ENCODE data around the gene PIK3R5.

PIK3R5 gene

GRCh38 chr17:8935191-8935590 is 30.3 kb downstream of the PIK3R5 start:
- TF ChIP-seq, protein P1, sequence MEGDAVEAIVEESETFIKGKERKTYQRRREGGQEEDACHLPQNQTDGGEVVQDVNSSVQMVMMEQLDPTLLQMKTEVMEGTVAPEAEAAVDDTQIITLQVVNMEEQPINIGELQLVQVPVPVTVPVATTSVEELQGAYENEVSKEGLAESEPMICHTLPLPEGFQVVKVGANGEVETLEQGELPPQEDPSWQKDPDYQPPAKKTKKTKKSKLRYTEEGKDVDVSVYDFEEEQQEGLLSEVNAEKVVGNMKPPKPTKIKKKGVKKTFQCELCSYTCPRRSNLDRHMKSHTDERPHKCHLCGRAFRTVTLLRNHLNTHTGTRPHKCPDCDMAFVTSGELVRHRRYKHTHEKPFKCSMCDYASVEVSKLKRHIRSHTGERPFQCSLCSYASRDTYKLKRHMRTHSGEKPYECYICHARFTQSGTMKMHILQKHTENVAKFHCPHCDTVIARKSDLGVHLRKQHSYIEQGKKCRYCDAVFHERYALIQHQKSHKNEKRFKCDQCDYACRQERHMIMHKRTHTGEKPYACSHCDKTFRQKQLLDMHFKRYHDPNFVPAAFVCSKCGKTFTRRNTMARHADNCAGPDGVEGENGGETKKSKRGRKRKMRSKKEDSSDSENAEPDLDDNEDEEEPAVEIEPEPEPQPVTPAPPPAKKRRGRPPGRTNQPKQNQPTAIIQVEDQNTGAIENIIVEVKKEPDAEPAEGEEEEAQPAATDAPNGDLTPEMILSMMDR (IDR thresholded peaks at IDR 0.05; ENCODE audit: insufficient read depth, low read length, poor library complexity, severe bottlenecking), result no peak
- no peak for TF ChIP-seq EZH2phosphoT487 (conservative IDR thresholded peaks at IDR 0.05; ENCODE audit: low read length)
- no peak overlapping the region for H3K4me2 ChIP-seq (ENCODE audit: low read depth, low read length, poor library complexity, severe bottlenecking)

DNA sequence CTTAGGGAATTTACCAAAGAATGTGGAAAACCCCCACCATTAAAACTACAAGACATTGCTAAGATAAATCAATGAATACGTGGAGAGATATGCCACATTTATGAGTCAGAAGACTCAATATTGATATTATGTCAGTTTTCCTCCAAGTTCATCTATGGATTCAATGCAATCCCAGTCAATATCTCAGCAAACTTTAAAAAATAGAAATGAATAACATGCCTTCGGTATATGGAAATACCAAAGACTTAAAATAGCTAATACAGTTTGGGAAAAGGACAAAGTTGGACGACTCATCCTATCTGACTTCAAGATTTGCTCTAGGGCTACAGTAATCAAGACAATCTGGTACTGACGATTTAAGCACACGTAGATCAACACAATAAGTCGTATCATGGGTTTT is 31.2 kb downstream of the PIK3R5 start:
- TF ChIP-seq, protein P1 (IDR thresholded peaks at IDR 0.05; ENCODE audit: insufficient read depth, low read length, poor library complexity, severe bottlenecking), result no peak
- no peak for TF ChIP-seq EZH2phosphoT487 (conservative IDR thresholded peaks at IDR 0.05; ENCODE audit: low read length)

More at GRCh38 chr17:8935191-8935590, 30.3 kb downstream of the PIK3R5 start:
- H3K9me3 ChIP-seq (ENCODE audit: insufficient read depth, low read length), result no peaks in the 10 kb centered on the region
- no peaks in the 10 kb centered on the region for H3K79me2 ChIP-seq (ENCODE audit: insufficient read depth, low read length)
- no peaks in the 10 kb centered on the region for H4K20me1 ChIP-seq (ENCODE audit: low read depth, low read length)
- no peaks in the 10 kb centered on the region for H3F3A ChIP-seq (ENCODE audit: insufficient read depth)
- no peak overlapping the region for H3K9ac ChIP-seq (ENCODE audit: low read length)
- no peaks in the 10 kb centered on the region for H3K36me3 ChIP-seq (ENCODE audit: low read length)
- H3K4me3 ChIP-seq (ENCODE audit: insufficient read depth, low read length, poor library complexity, severe bottlenecking), result no peak overlapping the region
- H3K27ac ChIP-seq (ENCODE audit: low read depth, low read length), result no peak overlapping the region
- H3K27me3 ChIP-seq (ENCODE audit: low read length), result no peaks in the 10 kb centered on the region
- no peak overlapping the region for H2AFZ ChIP-seq (ENCODE audit: low read depth, low read length, severe bottlenecking)
- no peaks in the 10 kb centered on the region for H3K9me2 ChIP-seq (replicated peaks; ENCODE audit: insufficient read depth, low read length)

GRCh38 chr17:8930649-8931048 is 34.9 kb downstream of the PIK3R5 start:
- Histone ChIP-seq H3F3A (ENCODE audit: insufficient read depth) (no peaks in the 10 kb centered on the region), H4K20me1 (ENCODE audit: low read depth, low read length) (no peaks in the 10 kb centered on the region), H3K4me3 (ENCODE audit: insufficient read depth, low read length, poor library complexity, severe bottlenecking) (no peak overlapping the region), H3K9ac (ENCODE audit: low read length) (no peak overlapping the region), H3K9me3 (ENCODE audit: insufficient read depth, low read length) (peaks cover 18% of the 10 kb centered on the region; the same call in 1 of the 2 replicates), H3K36me3 (ENCODE audit: low read length) (no peaks in the 10 kb centered on the region), H2AFZ (ENCODE audit: low read depth, low read length, severe bottlenecking) (no peak overlapping the region), H3K4me2 (ENCODE audit: low read depth, low read length, poor library complexity, severe bottlenecking) (no peak overlapping the region), H3K27ac (ENCODE audit: low read depth, low read length) (no peak overlapping the region), H3K27me3 (ENCODE audit: low read length) (no peaks in the 10 kb centered on the region), H3K9me2 (replicated peaks; ENCODE audit: insufficient read depth, low read length) (no peaks in the 10 kb centered on the region), H3K79me2 (ENCODE audit: insufficient read depth, low read length) (no peaks in the 10 kb centered on the region)
- TF ChIP-seq, protein P1 (IDR thresholded peaks at IDR 0.05; ENCODE audit: insufficient read depth, low read length, poor library complexity, severe bottlenecking), result no peak
- no peak for TF ChIP-seq EZH2phosphoT487 (conservative IDR thresholded peaks at IDR 0.05; ENCODE audit: low read length)

More for the DNA sequence above, 31.2 kb downstream of the PIK3R5 start:
- Histone ChIP-seq H3K9ac (ENCODE audit: low read length) (no peak overlapping the region), H3K4me2 (ENCODE audit: low read depth, low read length, poor library complexity, severe bottlenecking) (no peak overlapping the region), H3K9me2 (replicated peaks; ENCODE audit: insufficient read depth, low read length) (no peaks in the 10 kb centered on the region), H3K27me3 (ENCODE audit: low read length) (no peaks in the 10 kb centered on the region), H4K20me1 (ENCODE audit: low read depth, low read length) (no peaks in the 10 kb centered on the region), H3K36me3 (ENCODE audit: low read length) (no peaks in the 10 kb centered on the region), H3K79me2 (ENCODE audit: insufficient read depth, low read length) (no peaks in the 10 kb centered on the region), H3K9me3 (ENCODE audit: insufficient read depth, low read length) (no peaks in the 10 kb centered on the region), H3K27ac (ENCODE audit: low read depth, low read length) (no peak overlapping the region), H3K4me3 (ENCODE audit: insufficient read depth, low read length, poor library complexity, severe bottlenecking) (no peak overlapping the region), H2AFZ (ENCODE audit: low read depth, low read length, severe bottlenecking) (no peak overlapping the region), H3F3A (ENCODE audit: insufficient read depth) (no peaks in the 10 kb centered on the region)

All from SU-DHL-6 (cell line).